MM.1S (cell line): ENCODE measurements around the gene SLC7A6.

ENCODE experiments used
- DNase-seq: peaks from one replicate; pipeline ENCODE4 v3.0.0-alpha.2; 2015
- H2AFZ ChIP-seq: fragments of 300-600 bp; sonication (generic); 2 replicates; pipeline ENCODE4 v1.6.0; 2016; ENCODE audit warnings: antibody characterized with exemption, low read length
- H3F3A ChIP-seq: fragments of 300-600 bp; sonication (generic); 2 replicates; pipeline ENCODE4 v1.6.1; 2016; ENCODE audit warnings: mild to moderate bottlenecking, antibody characterized with exemption, low read length, moderate library complexity, mixed read lengths; ENCODE audit not compliant: insufficient read depth
- H3K27ac ChIP-seq: fragments of 300-600 bp; sonication (generic); 2 replicates; pipeline ENCODE4 v1.5.1; 2016; ENCODE audit warnings: mild to moderate bottlenecking, low read length
- H3K27me3 ChIP-seq: fragments of 300-600 bp; sonication (generic); replicated peaks from 2 replicates; pipeline ENCODE4 v1.6.0; 2016; ENCODE audit warnings: low read length; ENCODE audit not compliant: insufficient read depth
- H3K36me3 ChIP-seq: fragments of 300-600 bp; sonication (generic); replicated peaks from 2 replicates; pipeline ENCODE4 v1.6.1; 2016; ENCODE audit warnings: mild to moderate bottlenecking, low read length, mixed read lengths; ENCODE audit not compliant: insufficient read depth
- H3K4me1 ChIP-seq: fragments of 300-600 bp; sonication (generic); 2 replicates; pipeline ENCODE4 v1.6.1; 2016; ENCODE audit warnings: low read length, mixed read lengths
- H3K4me2 ChIP-seq: fragments of 300-600 bp; sonication (generic); 2 replicates; pipeline ENCODE4 v1.6.0; 2016; ENCODE audit warnings: low read depth, low read length
- H3K4me3 ChIP-seq: fragments of 300-600 bp; sonication (generic); 2 replicates; pipeline ENCODE4 v1.5.1; 2016; ENCODE audit warnings: low read length, mixed read lengths
- H3K79me2 ChIP-seq: fragments of 300-600 bp; sonication (generic); 2 replicates; pipeline ENCODE4 v1.6.1; 2016; ENCODE audit warnings: mixed run types, low read length, mixed read lengths
- H3K9ac ChIP-seq: fragments of 300-600 bp; sonication (generic); 2 replicates; pipeline ENCODE4 v1.6.1; 2016; ENCODE audit warnings: low read length, mixed read lengths
- H3K9me2 ChIP-seq: fragments of 300-600 bp; sonication (generic); replicated peaks from 2 replicates; pipeline ENCODE4 v1.6.1; 2016; ENCODE audit warnings: mild to moderate bottlenecking, low read length, mixed read lengths; ENCODE audit not compliant: insufficient read depth
- H3K9me3 ChIP-seq: fragments of 300-600 bp; sonication (generic); replicated peaks from 2 replicates; pipeline ENCODE4 v1.6.1; 2016; ENCODE audit warnings: mild to moderate bottlenecking, low read length, mixed read lengths; ENCODE audit not compliant: insufficient read depth
- H4K20me1 ChIP-seq: fragments of 300-600 bp; sonication (generic); 2 replicates; pipeline ENCODE4 v1.6.1; 2016; ENCODE audit warnings: mild to moderate bottlenecking, low read length, moderate library complexity, mixed read lengths; ENCODE audit not compliant: insufficient read depth
- EZH2 ChIP-seq: fragments of 300-600 bp; sonication (generic); optimal IDR thresholded peaks from 2 replicates; pipeline ENCODE3; 2017; ENCODE audit warnings: low read depth, mild to moderate bottlenecking, antibody characterized with exemption, low read length, mixed read lengths
- EZH2phosphoT487 ChIP-seq: fragments of 300-600 bp; sonication (generic); IDR thresholded peaks from 2 replicates; pipeline ENCODE4 v1.6.1; 2018; ENCODE audit warnings: antibody characterized with exemption, low read length
- TF ChIP-seq, protein P1 (sequence below): fragments of 300-600 bp; sonication (generic); IDR thresholded peaks from 2 replicates; pipeline ENCODE4 v1.5.1; 2016; ENCODE audit warnings: antibody characterized with exemption, low read length, mixed read lengths

The SLC7A6 gene

DNA sequence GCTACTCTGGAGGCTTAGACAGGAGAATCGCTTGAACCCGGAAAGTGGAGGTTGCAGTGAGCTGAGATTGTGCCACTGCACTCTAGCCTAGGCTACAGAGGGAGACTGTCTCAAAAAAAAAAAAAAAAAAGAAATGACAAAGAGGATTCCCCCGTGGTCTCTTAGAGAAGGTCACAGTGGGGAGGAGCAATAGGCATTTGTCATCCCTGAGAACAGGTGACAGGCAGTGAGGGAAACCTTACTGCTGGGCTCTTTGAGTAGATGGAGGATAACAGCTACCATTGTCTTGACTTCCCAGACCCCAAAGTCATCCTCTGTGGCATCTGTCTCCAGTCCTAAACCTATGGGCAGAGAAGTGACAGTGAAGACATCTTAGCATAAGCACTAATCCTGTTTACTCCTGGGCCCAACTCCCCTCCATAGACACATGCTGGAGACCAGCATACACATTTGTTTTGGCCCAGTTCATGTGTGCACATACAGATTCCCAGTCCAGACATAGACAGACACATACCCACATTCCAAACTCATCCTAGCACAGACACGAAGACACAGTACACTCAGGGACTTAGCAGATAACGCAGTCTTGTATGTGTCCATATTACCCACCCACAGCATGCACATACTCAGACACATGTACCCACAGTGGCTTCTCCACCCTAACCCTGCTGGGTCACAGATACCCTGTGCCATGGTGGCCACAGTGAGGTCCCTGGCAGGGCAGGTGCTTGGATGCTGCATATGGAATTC, 31.1 kb upstream of the SLC7A6 start:
- H3K27me3 ChIP-seq, result no peaks in the 10 kb centered on the region
- no peaks in the 10 kb centered on the region for H3K9me3 ChIP-seq
- H3F3A ChIP-seq, result peaks cover 9% of the 10 kb centered on the region
- no peak for DNase-seq
- TF ChIP-seq EZH2phosphoT487 (no peak), EZH2 (no peak)
- TF ChIP-seq, protein P1, sequence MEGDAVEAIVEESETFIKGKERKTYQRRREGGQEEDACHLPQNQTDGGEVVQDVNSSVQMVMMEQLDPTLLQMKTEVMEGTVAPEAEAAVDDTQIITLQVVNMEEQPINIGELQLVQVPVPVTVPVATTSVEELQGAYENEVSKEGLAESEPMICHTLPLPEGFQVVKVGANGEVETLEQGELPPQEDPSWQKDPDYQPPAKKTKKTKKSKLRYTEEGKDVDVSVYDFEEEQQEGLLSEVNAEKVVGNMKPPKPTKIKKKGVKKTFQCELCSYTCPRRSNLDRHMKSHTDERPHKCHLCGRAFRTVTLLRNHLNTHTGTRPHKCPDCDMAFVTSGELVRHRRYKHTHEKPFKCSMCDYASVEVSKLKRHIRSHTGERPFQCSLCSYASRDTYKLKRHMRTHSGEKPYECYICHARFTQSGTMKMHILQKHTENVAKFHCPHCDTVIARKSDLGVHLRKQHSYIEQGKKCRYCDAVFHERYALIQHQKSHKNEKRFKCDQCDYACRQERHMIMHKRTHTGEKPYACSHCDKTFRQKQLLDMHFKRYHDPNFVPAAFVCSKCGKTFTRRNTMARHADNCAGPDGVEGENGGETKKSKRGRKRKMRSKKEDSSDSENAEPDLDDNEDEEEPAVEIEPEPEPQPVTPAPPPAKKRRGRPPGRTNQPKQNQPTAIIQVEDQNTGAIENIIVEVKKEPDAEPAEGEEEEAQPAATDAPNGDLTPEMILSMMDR, result no peak
- peaks cover 12% of the 10 kb centered on the region for H3K4me1 ChIP-seq
- no peaks in the 10 kb centered on the region for H4K20me1 ChIP-seq
- H3K79me2 ChIP-seq, result no peaks in the 10 kb centered on the region
- no peaks in the 10 kb centered on the region for H3K36me3 ChIP-seq
- H3K9ac ChIP-seq, result no peak overlapping the region
- H3K9me2 ChIP-seq, result no peaks in the 10 kb centered on the region
- H3K27ac ChIP-seq, result no peak overlapping the region
- no peak overlapping the region for H3K4me2 ChIP-seq
- no peak overlapping the region for H3K4me3 ChIP-seq
- H2AFZ ChIP-seq, result no peak overlapping the region

- H3F3A ChIP-seq, result peaks cover 9% of the 10 kb centered on the region
- no peaks in the 10 kb centered on the region for H3K36me3 ChIP-seq
- H3K4me3 ChIP-seq, result no peak overlapping the region
- no peaks in the 10 kb centered on the region for H3K79me2 ChIP-seq
- H3K9me2 ChIP-seq, result no peaks in the 10 kb centered on the region
- no peak overlapping the region for H3K9ac ChIP-seq
- no peak overlapping the region for H2AFZ ChIP-seq
- H3K27me3 ChIP-seq, result no peaks in the 10 kb centered on the region
- no peaks in the 10 kb centered on the region for H4K20me1 ChIP-seq
- peaks cover 12% of the 10 kb centered on the region for H3K4me1 ChIP-seq
- no peak for TF ChIP-seq EZH2phosphoT487
- TF ChIP-seq, protein P1, result no peak
- no peak for TF ChIP-seq EZH2
- H3K4me2 ChIP-seq, result no peak overlapping the region
- H3K9me3 ChIP-seq, result no peaks in the 10 kb centered on the region
- no peak for DNase-seq
- no peak overlapping the region for H3K27ac ChIP-seq
These were observed 30.5 kb upstream of the SLC7A6 start for GRCh38 chr16:68233835-68234187.

- no peak overlapping the region for H3K4me3 ChIP-seq
These were observed 29.9 kb upstream of the SLC7A6 start for GRCh38 chr16:68234188-68235107.

More at GRCh38 chr16:68234188-68235107, 29.9 kb upstream of the SLC7A6 start:
- Histone ChIP-seq H3K9me2 (no peaks in the 10 kb centered on the region), H3K9me3 (no peaks in the 10 kb centered on the region), H3K27me3 (no peaks in the 10 kb centered on the region), H3K79me2 (no peaks in the 10 kb centered on the region), H3K4me2 (no peak overlapping the region), H3F3A (peaks cover 9% of the 10 kb centered on the region), H3K9ac (no peak overlapping the region), H3K36me3 (no peaks in the 10 kb centered on the region), H2AFZ (no peak overlapping the region), H4K20me1 (no peaks in the 10 kb centered on the region), H3K4me1 (peaks cover 12% of the 10 kb centered on the region), H3K27ac (no peak overlapping the region)
- TF ChIP-seq, protein P1, result no peak
- TF ChIP-seq EZH2 (no peak), EZH2phosphoT487 (no peak)
- no peak for DNase-seq
